Caco-2 (cell line): ENCODE data around the gene NR5A2. TPM values are rescaled to one million over a fixed set of nuclear protein-coding genes. Genes with fewer than 3 reads are reported as not detected.

Source experiments
- BruUV-seq: library from RNA; stranded (reverse); fragments of 400-500 nt; replicated peaks from 2 replicates; lab custom pipeline; 2021; lab: Mats Ljungman, UMichigan
- CTCF ChIA-PET: fragments of 300-600 bp; sonication (Branson Sonifier 250); formaldehyde crosslinking; loops from one replicate; lab custom pipeline; 2022; ENCODE audit warnings: antibody characterized with exemption; lab: Charles Lee
- POLR2A ChIA-PET: fragments of 300-600 bp; sonication (Branson Sonifier 250); formaldehyde crosslinking; loops from one replicate; lab custom pipeline; 2022; ENCODE audit warnings: antibody characterized with exemption; lab: Charles Lee
- DNase-seq, 2 experiments: peaks; one replicate each; pipeline versions ENCODE4 v3.0.0 to v3.0.0-alpha.2; 2020 to 2022
- H3K27me3 ChIP-seq: replicated peaks from 2 replicates; pipeline ENCODE4 v1.6.0; 2011; ENCODE audit warnings: low read length; ENCODE audit not compliant: control insufficient read depth, insufficient read depth
- H3K36me3 ChIP-seq: 2 replicates; pipeline ENCODE4 v1.5.1; 2011; ENCODE audit warnings: low read length; ENCODE audit not compliant: control insufficient read depth, insufficient read depth
- H3K4me1 ChIP-seq: fragments of 250-450 bp; sonication (Bioruptor Pico); 2 replicates; pipeline ENCODE4 v1.5.1; 2020; ENCODE audit warnings: mild to moderate bottlenecking
- H3K4me3 ChIP-seq: 2 replicates; pipeline ENCODE4 v1.5.1; 2011; ENCODE audit warnings: low read depth, mild to moderate bottlenecking, control low read depth, low read length
- H3K9me3 ChIP-seq: fragments of 250-450 bp; sonication (Bioruptor Pico); 2 replicates; pipeline ENCODE4 v1.5.1; 2020; ENCODE audit warnings: mild to moderate bottlenecking, moderate library complexity
- H3K27ac Mint-ChIP-seq: one replicate; pipeline ENCODE4 v1.8.0; 2022; ENCODE audit warnings: mixed read lengths; ENCODE audit not compliant: unreplicated experiment
- H3K27me3 Mint-ChIP-seq: one replicate; pipeline ENCODE4 v1.8.0; 2022; ENCODE audit warnings: mixed read lengths; ENCODE audit not compliant: insufficient read depth, unreplicated experiment
- H3K36me3 Mint-ChIP-seq: one replicate; pipeline ENCODE4 v1.8.0; 2022; ENCODE audit warnings: mild to moderate bottlenecking, mixed read lengths; ENCODE audit not compliant: insufficient read depth, unreplicated experiment
- H3K4me1 Mint-ChIP-seq: one replicate; pipeline ENCODE4 v1.8.0; 2022; ENCODE audit warnings: low read depth, mixed read lengths; ENCODE audit not compliant: unreplicated experiment
- H3K4me3 Mint-ChIP-seq: one replicate; pipeline ENCODE4 v1.8.0; 2022; ENCODE audit warnings: mild to moderate bottlenecking, moderate library complexity, mixed read lengths; ENCODE audit not compliant: unreplicated experiment
- H3K9me3 Mint-ChIP-seq: one replicate; pipeline ENCODE4 v1.8.0; 2022; ENCODE audit warnings: mixed read lengths; ENCODE audit not compliant: unreplicated experiment
- intact Hi-C: fragments of 100-400 bp; cut with micrococcal nuclease; formaldehyde crosslinking; loops from one replicate; pipeline ENCODE4 v1.10.0; 2022; ENCODE audit not compliant: unreplicated experiment
- total RNA-seq: library from RNA; stranded (reverse); gene quantifications from 2 replicates; pipeline ENCODE4 v1.2.3, GENCODE V29; 2022
- TF ChIP-seq, protein P1 (sequence below), 2 experiments: fragments of 200-600 bp in 1 of 2; IDR thresholded peaks; 1 replicate in 1 of 2; 2 replicates in 1 of 2; pipeline versions ENCODE4 v1.5.1 to v1.8.0; 2011 to 2022; ENCODE audit warnings: antibody characterized with exemption in 1 of 2, control low read depth in 1 of 2, inconsistent platforms in 1 of 2, low read depth in 1 of 2, low read length in 1 of 2, mild to moderate bottlenecking in 1 of 2, moderate library complexity in 1 of 2; ENCODE audit not compliant: insufficient read depth in 1 of 2, severe bottlenecking in 1 of 2, unreplicated experiment in 1 of 2

Gene NR5A2
- total RNA-seq, 1 experiment from 2014 or later: 6.5 TPM

DNA sequence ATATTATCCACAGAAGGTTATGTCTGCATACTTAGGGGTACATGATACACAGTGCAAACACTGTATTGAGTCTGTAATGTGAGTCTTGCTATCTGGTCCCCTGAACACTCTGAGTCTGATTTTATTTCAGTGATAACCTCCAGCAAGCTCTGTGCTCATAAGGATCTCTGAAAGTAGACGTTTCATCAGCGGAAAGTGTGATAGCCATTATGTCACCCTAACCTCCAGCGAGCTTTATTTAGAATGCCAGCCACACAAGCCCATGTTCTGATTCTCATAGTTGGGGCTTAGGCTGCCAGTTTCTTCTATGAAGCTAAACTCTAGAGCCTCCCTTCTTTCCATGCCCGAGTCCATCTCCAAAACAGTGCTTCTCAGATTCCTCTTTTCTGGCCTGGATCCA, 3.3 kb downstream of the NR5A2 start:
- ChIA-PET POLR2A (interaction anchor here (0.5 kb wide), 1 partner anchor 234 kb away, joined by 3 read pairs; no protein-coding TSS in a partner anchor), CTCF (no interaction called here)
- TF ChIP-seq, protein P1, sequence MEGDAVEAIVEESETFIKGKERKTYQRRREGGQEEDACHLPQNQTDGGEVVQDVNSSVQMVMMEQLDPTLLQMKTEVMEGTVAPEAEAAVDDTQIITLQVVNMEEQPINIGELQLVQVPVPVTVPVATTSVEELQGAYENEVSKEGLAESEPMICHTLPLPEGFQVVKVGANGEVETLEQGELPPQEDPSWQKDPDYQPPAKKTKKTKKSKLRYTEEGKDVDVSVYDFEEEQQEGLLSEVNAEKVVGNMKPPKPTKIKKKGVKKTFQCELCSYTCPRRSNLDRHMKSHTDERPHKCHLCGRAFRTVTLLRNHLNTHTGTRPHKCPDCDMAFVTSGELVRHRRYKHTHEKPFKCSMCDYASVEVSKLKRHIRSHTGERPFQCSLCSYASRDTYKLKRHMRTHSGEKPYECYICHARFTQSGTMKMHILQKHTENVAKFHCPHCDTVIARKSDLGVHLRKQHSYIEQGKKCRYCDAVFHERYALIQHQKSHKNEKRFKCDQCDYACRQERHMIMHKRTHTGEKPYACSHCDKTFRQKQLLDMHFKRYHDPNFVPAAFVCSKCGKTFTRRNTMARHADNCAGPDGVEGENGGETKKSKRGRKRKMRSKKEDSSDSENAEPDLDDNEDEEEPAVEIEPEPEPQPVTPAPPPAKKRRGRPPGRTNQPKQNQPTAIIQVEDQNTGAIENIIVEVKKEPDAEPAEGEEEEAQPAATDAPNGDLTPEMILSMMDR (IDR thresholded peaks at IDR 0.05; ENCODE audit: insufficient read depth in 1 of 2, low read depth in 1 of 2, low read length in 1 of 2, severe bottlenecking in 1 of 2, unreplicated experiment in 1 of 2): no peak

DNA sequence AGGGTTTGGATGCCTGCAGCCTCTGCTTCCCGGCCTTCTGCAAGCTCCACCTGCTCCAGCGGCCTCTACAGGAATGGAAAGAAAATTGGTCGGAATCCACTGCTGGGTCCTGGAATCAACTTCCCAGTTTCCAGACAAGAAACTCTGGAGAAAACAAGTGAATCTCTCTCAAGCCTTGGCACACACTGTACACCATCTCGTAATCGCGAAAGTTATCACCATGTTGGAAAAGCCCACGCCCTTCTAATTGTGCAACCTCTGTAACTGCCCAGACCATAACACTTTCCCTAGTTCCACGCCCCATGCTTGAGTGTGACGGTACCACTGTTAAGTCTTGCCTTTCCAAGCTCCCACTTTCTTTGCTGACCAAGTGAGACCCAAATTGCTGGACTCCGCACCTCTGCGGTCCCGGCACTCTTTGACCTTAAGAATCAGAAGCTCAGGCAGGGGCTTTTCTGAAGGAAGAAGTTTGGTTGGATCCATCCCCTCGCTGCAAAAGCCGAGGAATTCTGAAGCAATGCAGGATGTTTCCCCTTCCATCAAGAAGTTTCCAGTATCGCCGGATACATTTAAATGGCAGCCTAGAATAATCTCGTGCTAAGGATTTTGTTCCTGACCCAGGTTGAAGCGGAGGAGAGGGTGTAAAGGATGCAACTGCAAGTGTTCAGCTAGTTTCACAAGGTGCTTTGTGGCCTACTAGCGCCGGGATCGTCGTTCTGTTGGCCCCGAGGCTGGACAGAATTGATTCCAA, 6.2 kb downstream of the NR5A2 start:
- no peak for DNase-seq
- POLR2A ChIA-PET: no interaction called here
- H3K36me3 ChIP-seq: no peaks in the 10 kb centered on the region

More for the DNA sequence above, 3.3 kb downstream of the NR5A2 start:
- Histone ChIP-seq H3K27me3 (no peaks in the 10 kb centered on the region), H3K36me3 (no peaks in the 10 kb centered on the region), H3K4me3 (no peak overlapping the region), H3K9me3 (no peaks in the 10 kb centered on the region), H3K4me1 (peaks cover 21% of the 10 kb centered on the region)
- H3K27ac Mint-ChIP-seq: no peak overlapping the region
- H3K4me1 Mint-ChIP-seq: no peaks in the 10 kb centered on the region
- H3K4me3 Mint-ChIP-seq: no peak overlapping the region
- no peaks in the 10 kb centered on the region for H3K9me3 Mint-ChIP-seq
- no peaks in the 10 kb centered on the region for H3K27me3 Mint-ChIP-seq
- BruUV-seq: no TSS peak
- no peak for DNase-seq
- peaks cover 6% of the 10 kb centered on the region for H3K36me3 Mint-ChIP-seq
- intact Hi-C loops: no loop called here

DNA sequence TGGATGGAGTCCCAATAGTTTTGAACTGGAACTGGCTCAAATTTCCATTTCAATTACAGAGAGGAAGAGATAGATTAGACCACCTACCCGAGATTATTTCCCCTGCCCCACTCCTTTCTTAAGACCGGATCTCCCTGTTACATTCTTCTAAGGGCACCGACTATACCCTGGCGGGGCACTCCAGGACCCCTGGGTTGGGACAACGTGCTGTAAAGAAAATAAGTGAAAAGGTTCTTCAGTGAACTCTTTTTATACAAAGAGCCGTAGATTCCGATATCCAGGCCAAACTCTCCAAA, 6.7 kb downstream of the NR5A2 start:
- ChIA-PET POLR2A (no interaction called here), CTCF (no interaction called here)
- Histone ChIP-seq H3K27me3 (no peaks in the 10 kb centered on the region), H3K9me3 (no peaks in the 10 kb centered on the region), H3K4me1 (peaks cover 11% of the 10 kb centered on the region; the same call in 1 of the 2 replicates), H3K4me3 (no peak overlapping the region), H3K36me3 (no peaks in the 10 kb centered on the region)
- BruUV-seq: no TSS peak
- Mint-ChIP-seq H3K9me3 (no peaks in the 10 kb centered on the region), H3K27me3 (no peaks in the 10 kb centered on the region), H3K4me3 (no peak overlapping the region), H3K4me1 (peaks cover 13% of the 10 kb centered on the region), H3K36me3 (no peaks in the 10 kb centered on the region), H3K27ac (no peak overlapping the region)
- intact Hi-C loops: no loop called here
- TF ChIP-seq, protein P1 (IDR thresholded peaks at IDR 0.05; ENCODE audit: insufficient read depth in 1 of 2, low read depth in 1 of 2, low read length in 1 of 2, severe bottlenecking in 1 of 2, unreplicated experiment in 1 of 2): no peak
- no peak for DNase-seq

More for the DNA sequence above, 6.2 kb downstream of the NR5A2 start:
- intact Hi-C loops: no loop called here
- H3K4me1 Mint-ChIP-seq: peaks cover 13% of the 10 kb centered on the region
- no TSS peak for BruUV-seq
- no peaks in the 10 kb centered on the region for H3K36me3 Mint-ChIP-seq
- H3K27ac Mint-ChIP-seq: no peak overlapping the region
- Histone ChIP-seq H3K4me1 (peaks cover 11% of the 10 kb centered on the region; the same call in 1 of the 2 replicates), H3K27me3 (no peaks in the 10 kb centered on the region), H3K4me3 (no peak overlapping the region), H3K9me3 (no peaks in the 10 kb centered on the region)
- TF ChIP-seq, protein P1 (IDR thresholded peaks at IDR 0.05; ENCODE audit: insufficient read depth in 1 of 2, low read depth in 1 of 2, low read length in 1 of 2, severe bottlenecking in 1 of 2, unreplicated experiment in 1 of 2): no peak
- no peak overlapping the region for H3K4me3 Mint-ChIP-seq
- H3K27me3 Mint-ChIP-seq: no peaks in the 10 kb centered on the region
- no peaks in the 10 kb centered on the region for H3K9me3 Mint-ChIP-seq
- CTCF ChIA-PET: no interaction called here
